ENCODE data around the gene AURKAIP1.
A peak's percentile ranks its signal among the peaks of the same experiment; 100 is the strongest.

The AURKAIP1 gene

DNA sequence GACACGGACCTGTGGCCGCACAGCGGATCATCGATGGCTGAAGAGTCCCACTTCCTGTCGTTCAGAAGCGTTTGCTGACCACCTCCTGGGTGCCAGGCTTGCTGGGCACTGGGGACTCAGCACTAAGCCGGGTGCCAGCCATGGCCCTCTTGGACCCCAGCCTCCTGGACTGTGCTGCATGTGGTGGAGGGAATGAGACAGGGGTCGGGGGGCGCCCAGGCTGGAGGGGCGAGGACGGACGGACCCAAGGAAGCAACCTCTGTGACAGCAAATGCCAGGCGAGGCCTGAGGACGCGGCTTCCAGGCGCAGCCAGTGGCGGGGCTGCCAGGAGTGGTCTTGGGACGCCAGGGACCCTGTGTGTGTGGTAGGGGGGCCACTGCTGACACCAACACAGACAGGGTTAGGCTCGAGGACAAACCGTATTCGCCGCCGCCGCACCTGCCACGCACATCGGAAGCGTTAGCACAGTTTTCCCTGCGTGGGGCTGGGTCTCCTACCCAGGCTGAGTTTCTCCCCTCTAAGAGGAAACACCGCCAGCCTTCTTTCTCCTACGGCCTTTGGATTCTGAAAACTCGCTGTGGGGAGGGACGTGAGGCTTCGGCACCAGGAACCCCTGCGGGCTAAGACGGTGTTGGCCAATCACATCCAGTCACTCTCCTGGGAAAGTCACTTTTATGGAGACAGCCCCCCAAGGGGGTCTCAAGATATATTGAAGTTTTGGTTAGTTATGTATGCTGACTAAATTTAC lies 13.6 kb downstream of the AURKAIP1 start:
- Histone ChIP-seq H3K4me2 (ENCODE audit: low read length) (peak overlapping the region; percentile 29; the same call in 1 of the 2 replicates), H3K9ac (ENCODE audit: low read length) (no peak overlapping the region), H3K79me2 (ENCODE audit: low read length) (no peaks in the 10 kb centered on the region), H3K36me3 (replicated peaks; ENCODE audit: low read depth, low read length) (no peaks in the 10 kb centered on the region), H3K27me3 (ENCODE audit: low read depth, low read length) (peaks cover 17% of the 10 kb centered on the region), H3K9me3 (ENCODE audit: insufficient read depth, low read length) (peaks cover under 1% of the 10 kb centered on the region; the same call in 1 of the 2 replicates), H3K27ac (ENCODE audit: low read length) (no peak overlapping the region), H2AFZ (ENCODE audit: low read depth, low read length) (no peak overlapping the region), H3K4me3 (ENCODE audit: low read length) (no peak overlapping the region), H4K20me1 (ENCODE audit: insufficient read depth, low read length) (no peaks in the 10 kb centered on the region), H3K4me1 (ENCODE audit: low read length) (peaks cover 17% of the 10 kb centered on the region; the same call in 1 of the 2 replicates)
- TF ChIP-seq, protein P1, sequence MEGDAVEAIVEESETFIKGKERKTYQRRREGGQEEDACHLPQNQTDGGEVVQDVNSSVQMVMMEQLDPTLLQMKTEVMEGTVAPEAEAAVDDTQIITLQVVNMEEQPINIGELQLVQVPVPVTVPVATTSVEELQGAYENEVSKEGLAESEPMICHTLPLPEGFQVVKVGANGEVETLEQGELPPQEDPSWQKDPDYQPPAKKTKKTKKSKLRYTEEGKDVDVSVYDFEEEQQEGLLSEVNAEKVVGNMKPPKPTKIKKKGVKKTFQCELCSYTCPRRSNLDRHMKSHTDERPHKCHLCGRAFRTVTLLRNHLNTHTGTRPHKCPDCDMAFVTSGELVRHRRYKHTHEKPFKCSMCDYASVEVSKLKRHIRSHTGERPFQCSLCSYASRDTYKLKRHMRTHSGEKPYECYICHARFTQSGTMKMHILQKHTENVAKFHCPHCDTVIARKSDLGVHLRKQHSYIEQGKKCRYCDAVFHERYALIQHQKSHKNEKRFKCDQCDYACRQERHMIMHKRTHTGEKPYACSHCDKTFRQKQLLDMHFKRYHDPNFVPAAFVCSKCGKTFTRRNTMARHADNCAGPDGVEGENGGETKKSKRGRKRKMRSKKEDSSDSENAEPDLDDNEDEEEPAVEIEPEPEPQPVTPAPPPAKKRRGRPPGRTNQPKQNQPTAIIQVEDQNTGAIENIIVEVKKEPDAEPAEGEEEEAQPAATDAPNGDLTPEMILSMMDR (IDR thresholded peaks at IDR 0.05; ENCODE audit: low read depth, low read length), result no peak
- no peak for TF ChIP-seq EZH2phosphoT487 (IDR thresholded peaks at IDR 0.05; ENCODE audit: low read depth)

DNA sequence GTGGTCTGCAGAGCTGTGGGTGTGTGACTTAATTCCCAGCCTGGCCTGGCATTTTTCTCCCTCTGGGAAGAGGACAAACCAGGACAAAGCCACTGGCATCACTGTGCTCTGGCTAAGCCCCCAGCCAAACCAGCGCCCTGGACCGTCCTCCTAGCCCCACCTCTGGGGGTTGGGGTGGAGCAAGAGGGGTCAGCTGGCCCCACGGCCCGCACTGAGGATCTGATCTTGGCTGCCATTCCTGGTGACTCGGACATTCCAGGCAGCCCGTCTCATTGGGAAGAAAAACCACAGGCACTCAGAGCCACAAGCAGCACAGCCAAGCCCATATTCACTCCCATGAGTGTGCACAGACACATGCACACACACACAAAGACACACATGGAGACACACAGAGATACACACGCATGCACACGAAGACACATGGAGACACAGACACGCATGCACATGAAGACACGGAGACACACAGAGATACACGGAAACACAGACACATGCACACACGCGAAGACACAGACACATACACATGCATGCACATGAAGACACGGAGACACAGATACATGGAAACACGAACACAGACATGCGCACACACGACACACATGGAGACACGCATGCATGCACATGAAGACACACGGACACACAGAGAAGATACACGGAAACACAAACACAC lies 14.4 kb downstream of the AURKAIP1 start:
- Histone ChIP-seq H3K79me2 (ENCODE audit: low read length) (no peaks in the 10 kb centered on the region), H3K27ac (ENCODE audit: low read length) (no peak overlapping the region), H2AFZ (ENCODE audit: low read depth, low read length) (no peak overlapping the region), H3K9ac (ENCODE audit: low read length) (no peak overlapping the region), H3K4me3 (ENCODE audit: low read length) (no peak overlapping the region), H4K20me1 (ENCODE audit: insufficient read depth, low read length) (no peaks in the 10 kb centered on the region), H3K36me3 (replicated peaks; ENCODE audit: low read depth, low read length) (no peaks in the 10 kb centered on the region), H3K4me1 (ENCODE audit: low read length) (peaks cover 20% of the 10 kb centered on the region; the same call in 1 of the 2 replicates), H3K9me3 (ENCODE audit: insufficient read depth, low read length) (no peaks in the 10 kb centered on the region), H3K27me3 (ENCODE audit: low read depth, low read length) (peaks cover 17% of the 10 kb centered on the region), H3K4me2 (ENCODE audit: low read length) (no peak overlapping the region)
- TF ChIP-seq, protein P1 (IDR thresholded peaks at IDR 0.05; ENCODE audit: low read depth, low read length), result no peak

- TF ChIP-seq, protein P1 (IDR thresholded peaks at IDR 0.05; ENCODE audit: low read depth, low read length), result no peak
- TF ChIP-seq EZH2phosphoT487 (IDR thresholded peaks at IDR 0.05; ENCODE audit: low read depth), result no peak
- Histone ChIP-seq H3K4me3 (ENCODE audit: low read length) (no peak overlapping the region), H3K4me2 (ENCODE audit: low read length) (no peak overlapping the region), H3K27me3 (ENCODE audit: low read depth, low read length) (peaks cover 17% of the 10 kb centered on the region), H4K20me1 (ENCODE audit: insufficient read depth, low read length) (no peaks in the 10 kb centered on the region), H3K9me3 (ENCODE audit: insufficient read depth, low read length) (no peaks in the 10 kb centered on the region), H2AFZ (ENCODE audit: low read depth, low read length) (no peak overlapping the region), H3K79me2 (ENCODE audit: low read length) (no peaks in the 10 kb centered on the region), H3K9ac (ENCODE audit: low read length) (no peak overlapping the region), H3K36me3 (replicated peaks; ENCODE audit: low read depth, low read length) (no peaks in the 10 kb centered on the region), H3K27ac (ENCODE audit: low read length) (no peak overlapping the region), H3K4me1 (ENCODE audit: low read length) (peaks cover 20% of the 10 kb centered on the region; the same call in 1 of the 2 replicates)
Observed at GRCh38 chr1:1359664-1360468, 15.1 kb downstream of the AURKAIP1 start.

GRCh38 chr1:1359308-1359663 lies 15.7 kb downstream of the AURKAIP1 start:
- H3K27ac ChIP-seq (ENCODE audit: low read length), result no peak overlapping the region
- no peaks in the 10 kb centered on the region for H3K79me2 ChIP-seq (ENCODE audit: low read length)
- no peaks in the 10 kb centered on the region for H3K36me3 ChIP-seq (replicated peaks; ENCODE audit: low read depth, low read length)
- no peak overlapping the region for H3K9ac ChIP-seq (ENCODE audit: low read length)
- no peaks in the 10 kb centered on the region for H3K9me3 ChIP-seq (ENCODE audit: insufficient read depth, low read length)
- peaks cover 17% of the 10 kb centered on the region for H3K27me3 ChIP-seq (ENCODE audit: low read depth, low read length)
- no peaks in the 10 kb centered on the region for H4K20me1 ChIP-seq (ENCODE audit: insufficient read depth, low read length)
- H2AFZ ChIP-seq (ENCODE audit: low read depth, low read length), result no peak overlapping the region
- no peak overlapping the region for H3K4me3 ChIP-seq (ENCODE audit: low read length)
- H3K4me1 ChIP-seq (ENCODE audit: low read length), result peaks cover 20% of the 10 kb centered on the region; the same call in 1 of the 2 replicates
- no peak for TF ChIP-seq EZH2phosphoT487 (IDR thresholded peaks at IDR 0.05; ENCODE audit: low read depth)
- TF ChIP-seq, protein P1 (IDR thresholded peaks at IDR 0.05; ENCODE audit: low read depth, low read length), result no peak
- no peak overlapping the region for H3K4me2 ChIP-seq (ENCODE audit: low read length)

Measured in OCI-LY3 (cell line).